BJ (cell line): ENCODE data around the gene LLGL2. TPM values are rescaled to one million over a fixed set of nuclear protein-coding genes. Genes with fewer than 3 reads are reported as not detected.

Source experiments
- CTCF ChIA-PET: fragments of 350-600 bp; formaldehyde crosslinking; extraction: SDS; loops from one replicate; lab custom pipeline; 2021; ENCODE audit warnings: antibody characterized with exemption, inconsistent platforms; lab: Yijun Ruan, JAX
- POLR2A ChIA-PET: fragments of 300-600 bp; sonication (Branson Sonifier 250); formaldehyde crosslinking; extraction: SDS; loops from one replicate; lab custom pipeline; 2021; ENCODE audit warnings: antibody characterized with exemption; lab: Charles Lee
- DNase-seq: peaks from one replicate; pipeline ENCODE4 v3.0.0-alpha.2; 2011; ENCODE audit warnings: low read depth
- H3K27me3 ChIP-seq: 2 replicates; pipeline ENCODE4 v1.6.0; 2011; ENCODE audit warnings: low read length; ENCODE audit not compliant: control insufficient read depth, insufficient read depth
- H3K36me3 ChIP-seq: 2 replicates; pipeline ENCODE4 v1.5.1; 2011; ENCODE audit warnings: low read length; ENCODE audit not compliant: control insufficient read depth, insufficient read depth
- H3K4me3 ChIP-seq: 2 replicates; pipeline ENCODE4 v1.5.1; 2011; ENCODE audit warnings: low read depth, mild to moderate bottlenecking, control low read depth, low read length
- polyA plus RNA-seq: library from polyadenylated mRNA; depleted of rRNA; stranded (reverse); fragments of >200 nt; gene quantifications from 2 replicates; pipeline ENCODE4 v1.2.3, GENCODE V29; 2011
- TF ChIP-seq, protein P1 (sequence below): IDR thresholded peaks from 2 replicates; pipeline ENCODE4 v1.5.1; 2011; ENCODE audit warnings: low read depth, mild to moderate bottlenecking, control low read depth, inconsistent platforms, low read length, moderate library complexity; ENCODE audit not compliant: insufficient read depth

Gene LLGL2
- polyA plus RNA-seq, 1 experiment: 1.6 TPM

DNA sequence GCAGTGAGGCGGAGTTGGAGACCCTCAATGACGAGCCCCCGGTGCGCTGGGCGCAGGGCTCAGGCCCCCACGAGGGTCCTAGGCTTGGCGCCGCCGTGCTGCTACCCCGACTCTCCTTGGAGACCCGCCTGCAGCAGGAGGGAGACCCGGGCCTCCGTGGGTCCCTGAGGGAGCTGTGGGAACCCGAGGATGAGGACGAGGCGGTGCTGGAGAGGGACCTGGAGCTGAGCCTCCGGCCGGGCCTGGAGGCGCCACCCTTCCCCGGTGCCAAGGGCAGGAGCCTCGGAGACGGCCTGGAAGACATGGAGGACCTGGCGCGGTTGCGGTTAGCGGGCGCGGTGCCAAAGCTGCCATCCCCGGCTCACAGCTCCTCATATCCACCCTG is 64.4 kb downstream of the LLGL2 start:
- Histone ChIP-seq H3K27me3 (peaks cover 16% of the 10 kb centered on the region), H3K4me3 (peak overlapping the region; percentile 54), H3K36me3 (no peaks in the 10 kb centered on the region)
- ChIA-PET CTCF (interaction anchor here (0.6 to 3.0 kb wide), 8 partner anchors 9 to 163 kb away, joined by 3 to 22 read pairs (median 4); partner anchors contain the start of gene SMIM5), POLR2A (no interaction called here)
- DNase-seq: no peak
- TF ChIP-seq, protein P1, sequence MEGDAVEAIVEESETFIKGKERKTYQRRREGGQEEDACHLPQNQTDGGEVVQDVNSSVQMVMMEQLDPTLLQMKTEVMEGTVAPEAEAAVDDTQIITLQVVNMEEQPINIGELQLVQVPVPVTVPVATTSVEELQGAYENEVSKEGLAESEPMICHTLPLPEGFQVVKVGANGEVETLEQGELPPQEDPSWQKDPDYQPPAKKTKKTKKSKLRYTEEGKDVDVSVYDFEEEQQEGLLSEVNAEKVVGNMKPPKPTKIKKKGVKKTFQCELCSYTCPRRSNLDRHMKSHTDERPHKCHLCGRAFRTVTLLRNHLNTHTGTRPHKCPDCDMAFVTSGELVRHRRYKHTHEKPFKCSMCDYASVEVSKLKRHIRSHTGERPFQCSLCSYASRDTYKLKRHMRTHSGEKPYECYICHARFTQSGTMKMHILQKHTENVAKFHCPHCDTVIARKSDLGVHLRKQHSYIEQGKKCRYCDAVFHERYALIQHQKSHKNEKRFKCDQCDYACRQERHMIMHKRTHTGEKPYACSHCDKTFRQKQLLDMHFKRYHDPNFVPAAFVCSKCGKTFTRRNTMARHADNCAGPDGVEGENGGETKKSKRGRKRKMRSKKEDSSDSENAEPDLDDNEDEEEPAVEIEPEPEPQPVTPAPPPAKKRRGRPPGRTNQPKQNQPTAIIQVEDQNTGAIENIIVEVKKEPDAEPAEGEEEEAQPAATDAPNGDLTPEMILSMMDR: no peak

- H3K27me3 ChIP-seq: peaks cover 13% of the 10 kb centered on the region
- DNase-seq: no peak
- TF ChIP-seq, protein P1: no peak
- POLR2A ChIA-PET: no interaction called here
- H3K4me3 ChIP-seq: no peak overlapping the region
- CTCF ChIA-PET: interaction anchor here (1.0 to 3.0 kb wide), 7 partner anchors 9 to 163 kb away, joined by 3 to 22 read pairs (median 5); partner anchors contain the start of gene SMIM5
- no peaks in the 10 kb centered on the region for H3K36me3 ChIP-seq
These were observed 64.8 kb downstream of the LLGL2 start for GRCh38 chr17:75590314-75590761.

GRCh38 chr17:75590849-75591721 is 65.6 kb downstream of the LLGL2 start:
- POLR2A ChIA-PET: no interaction called here
- CTCF ChIA-PET: interaction anchor here (1.0 to 3.0 kb wide), 9 partner anchors 10 to 162 kb away, joined by 3 to 22 read pairs (median 5); partner anchors contain the start of gene SMIM5
- TF ChIP-seq, protein P1: no peak
- Histone ChIP-seq H3K4me3 (no peak overlapping the region), H3K36me3 (no peaks in the 10 kb centered on the region), H3K27me3 (peaks cover 13% of the 10 kb centered on the region)
- no peak for DNase-seq

GRCh38 chr17:75591722-75592302 is 66.3 kb downstream of the LLGL2 start:
- ChIA-PET POLR2A (no interaction called here), CTCF (interaction anchor here (1.5 to 3.0 kb wide), 4 partner anchors 9 to 161 kb away, joined by 4 to 22 read pairs (median 6); partner anchors contain the start of gene SMIM5)
- H3K4me3 ChIP-seq: no peak overlapping the region
- H3K27me3 ChIP-seq: peaks cover 12% of the 10 kb centered on the region
- H3K36me3 ChIP-seq: no peaks in the 10 kb centered on the region
- no peak for DNase-seq
- TF ChIP-seq, protein P1: no peak
